ENCODE results near the gene ENOPH1.

The ENOPH1 gene

DNA sequence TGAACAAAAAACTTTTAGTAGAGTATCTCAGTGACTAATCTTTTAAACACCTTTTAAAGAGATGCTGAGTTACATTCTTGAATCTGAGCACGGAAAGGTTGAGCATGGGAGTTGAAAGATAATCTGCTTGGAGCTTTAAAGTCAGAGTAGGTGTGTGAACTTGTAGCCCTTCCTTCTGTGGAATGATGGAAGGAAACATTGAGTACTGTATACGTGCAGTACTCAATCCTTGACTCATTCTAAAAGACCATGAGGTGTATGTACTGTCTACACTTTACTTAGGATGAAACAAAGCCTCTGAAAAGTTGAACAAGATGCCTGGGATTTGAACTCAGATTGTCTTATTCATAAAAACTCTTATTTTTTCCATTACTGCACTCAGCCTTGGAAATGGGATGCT is 3.4 kb downstream of the ENOPH1 start:
- H3K79me2 ChIP-seq (ENCODE audit: insufficient read depth, low read length): peaks cover 96% of the 10 kb centered on the region
- peak overlapping the region; percentile 50 for H3K4me3 ChIP-seq (ENCODE audit: low read length, poor library complexity, severe bottlenecking)
- H2AFZ ChIP-seq (ENCODE audit: low read length): no peak overlapping the region
- H3K9ac ChIP-seq (ENCODE audit: low read depth, low read length, poor library complexity, severe bottlenecking): no peak overlapping the region
- peaks cover 45% of the 10 kb centered on the region for H3K4me1 ChIP-seq (ENCODE audit: insufficient read depth, low read length, poor library complexity, severe bottlenecking)
- no peak for TF ChIP-seq EZH2phosphoT487 (IDR thresholded peaks at IDR 0.05; ENCODE audit: borderline replicate concordance)
- no peak for TF ChIP-seq CTCF (conservative IDR thresholded peaks at IDR 0.05; ENCODE audit: low read length)
- peaks cover 6% of the 10 kb centered on the region for H3K27me3 ChIP-seq (ENCODE audit: insufficient read depth, low read length, poor library complexity, severe bottlenecking)
- no peaks in the 10 kb centered on the region; the same call in 1 of the 2 replicates for H3K36me3 ChIP-seq (ENCODE audit: insufficient read depth, low read length)
- H3K9me2 ChIP-seq (replicated peaks; ENCODE audit: low read depth, low read length): no peaks in the 10 kb centered on the region
- H3F3A ChIP-seq (ENCODE audit: low read depth): no peaks in the 10 kb centered on the region
- H3K9me3 ChIP-seq (ENCODE audit: insufficient read depth, low read depth, low read length): no peaks in the 10 kb centered on the region
- peak overlapping the region; percentile 74 for H3K4me2 ChIP-seq (ENCODE audit: low read depth, low read length, poor library complexity, severe bottlenecking)
- peaks cover 57% of the 10 kb centered on the region for H4K20me1 ChIP-seq (ENCODE audit: insufficient read depth, low read length, poor library complexity, severe bottlenecking)

- Histone ChIP-seq H3K9me2 (replicated peaks; ENCODE audit: low read depth, low read length) (no peaks in the 10 kb centered on the region), H3K4me2 (ENCODE audit: low read depth, low read length, poor library complexity, severe bottlenecking) (peak overlapping the region; percentile 40), H3K4me1 (ENCODE audit: insufficient read depth, low read length, poor library complexity, severe bottlenecking) (peaks cover 55% of the 10 kb centered on the region), H3K4me3 (ENCODE audit: low read length, poor library complexity, severe bottlenecking) (no peak overlapping the region), H3K9ac (ENCODE audit: low read depth, low read length, poor library complexity, severe bottlenecking) (no peak overlapping the region), H4K20me1 (ENCODE audit: insufficient read depth, low read length, poor library complexity, severe bottlenecking) (peaks cover 62% of the 10 kb centered on the region), H2AFZ (ENCODE audit: low read length) (no peak overlapping the region), H3F3A (ENCODE audit: low read depth) (no peaks in the 10 kb centered on the region), H3K27me3 (ENCODE audit: insufficient read depth, low read length, poor library complexity, severe bottlenecking) (peaks cover under 1% of the 10 kb centered on the region), H3K9me3 (ENCODE audit: insufficient read depth, low read depth, low read length) (no peaks in the 10 kb centered on the region), H3K79me2 (ENCODE audit: insufficient read depth, low read length) (peaks cover 97% of the 10 kb centered on the region), H3K36me3 (ENCODE audit: insufficient read depth, low read length) (no peaks in the 10 kb centered on the region; the same call in 1 of the 2 replicates)
- TF ChIP-seq CTCF (conservative IDR thresholded peaks at IDR 0.05; ENCODE audit: low read length): no peak
- TF ChIP-seq EZH2phosphoT487 (IDR thresholded peaks at IDR 0.05; ENCODE audit: borderline replicate concordance): no peak
Observed at GRCh38 chr4:82434949-82435348, 4.6 kb downstream of the ENOPH1 start.

DNA sequence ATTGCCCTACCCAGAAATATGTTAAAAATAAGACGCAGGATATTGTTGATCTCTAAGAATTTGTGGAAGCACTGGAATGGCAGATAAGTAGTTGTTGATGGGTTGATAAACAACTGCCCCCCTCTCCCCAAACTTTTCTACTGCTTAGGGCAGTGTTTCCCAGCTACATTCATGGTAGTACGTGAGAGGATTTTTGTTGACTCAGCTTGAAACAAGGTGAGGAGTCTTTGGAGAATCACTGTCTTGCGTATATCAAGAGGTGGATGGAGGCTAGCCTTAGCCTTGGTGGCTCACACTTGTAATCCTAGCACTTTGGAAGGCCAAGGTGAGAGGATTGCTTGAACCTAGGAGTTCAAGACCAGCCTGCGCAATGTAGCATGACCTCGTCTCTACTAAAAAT is 5.7 kb downstream of the ENOPH1 start:
- H3K79me2 ChIP-seq (ENCODE audit: insufficient read depth, low read length): peaks cover 98% of the 10 kb centered on the region
- no peaks in the 10 kb centered on the region for H3K36me3 ChIP-seq (ENCODE audit: insufficient read depth, low read length)
- H3K4me3 ChIP-seq (ENCODE audit: low read length, poor library complexity, severe bottlenecking): no peak overlapping the region
- H3K4me2 ChIP-seq (ENCODE audit: low read depth, low read length, poor library complexity, severe bottlenecking): peak overlapping the region; percentile 40
- no peaks in the 10 kb centered on the region for H3K9me2 ChIP-seq (replicated peaks; ENCODE audit: low read depth, low read length)
- TF ChIP-seq EZH2phosphoT487 (IDR thresholded peaks at IDR 0.05; ENCODE audit: borderline replicate concordance) (no peak), CTCF (conservative IDR thresholded peaks at IDR 0.05; ENCODE audit: low read length) (no peak)
- peaks cover 61% of the 10 kb centered on the region for H3K4me1 ChIP-seq (ENCODE audit: insufficient read depth, low read length, poor library complexity, severe bottlenecking)
- no peak overlapping the region for H3K9ac ChIP-seq (ENCODE audit: low read depth, low read length, poor library complexity, severe bottlenecking)
- H3K27me3 ChIP-seq (ENCODE audit: insufficient read depth, low read length, poor library complexity, severe bottlenecking): no peaks in the 10 kb centered on the region
- H2AFZ ChIP-seq (ENCODE audit: low read length): no peak overlapping the region
- no peaks in the 10 kb centered on the region for H3F3A ChIP-seq (ENCODE audit: low read depth)
- no peaks in the 10 kb centered on the region for H3K9me3 ChIP-seq (ENCODE audit: insufficient read depth, low read depth, low read length)
- peaks cover 66% of the 10 kb centered on the region for H4K20me1 ChIP-seq (ENCODE audit: insufficient read depth, low read length, poor library complexity, severe bottlenecking)

Data from Loucy (cell line).